HUES64 (cell line): Measurements from ENCODE around the gene EFCC1.
A peak's percentile ranks its signal among the peaks of the same experiment; 100 is the strongest.

Source experiments
- H3K27ac ChIP-seq: 2 replicates; pipeline ENCODE4 v1.7.0; 2013; ENCODE audit warnings: low read depth, low read length, inconsistent platforms
- H3K27me3 ChIP-seq: 2 replicates; pipeline ENCODE4 v1.6.1; 2013; ENCODE audit warnings: mild to moderate bottlenecking, low read length; ENCODE audit not compliant: insufficient read depth
- H3K36me3 ChIP-seq: 2 replicates; pipeline ENCODE4 v1.6.1; 2013; ENCODE audit warnings: mild to moderate bottlenecking, low read length; ENCODE audit not compliant: insufficient read depth
- H3K4me1 ChIP-seq: 2 replicates; pipeline ENCODE4 v1.6.1; 2013; ENCODE audit warnings: mild to moderate bottlenecking, low read length, moderate library complexity; ENCODE audit not compliant: insufficient read depth
- H3K4me3 ChIP-seq: 2 replicates; pipeline ENCODE4 v1.5.1; 2013; ENCODE audit warnings: mild to moderate bottlenecking, low read length, moderate library complexity
- H3K9ac ChIP-seq: 2 replicates; pipeline ENCODE4 v1.6.1; 2013; ENCODE audit warnings: mild to moderate bottlenecking, low read depth, low read length
- H3K9me3 ChIP-seq: 2 replicates; pipeline ENCODE4 v1.6.1; 2013; ENCODE audit warnings: low read depth, low read length; ENCODE audit not compliant: insufficient read depth
- WGBS: fragments of 150-250, 120-280 bp; methylation state at CpG from one replicate; pipeline ENCODE4 v1.1.7; 2013; ENCODE audit warnings: missing lambda C conversion rate; 5-methylcytosine and 5-hydroxymethylcytosine counted together

The EFCC1 gene

GRCh38 chr3:128983293-128984069 lies 17.6 kb upstream of the EFCC1 start:
- 82% methylated on average over 9 of the region's 9 CpGs for WGBS
- no peak overlapping the region for H3K9ac ChIP-seq

GRCh38 chr3:128984596-128984995 lies 16.5 kb upstream of the EFCC1 start:
- 97% methylated on average over 3 of the region's 3 CpGs for whole genome bisulfite sequencing
- Histone ChIP-seq H3K9me3 (no peaks in the 10 kb centered on the region), H3K36me3 (no peaks in the 10 kb centered on the region), H3K4me3 (no peak overlapping the region), H3K4me1 (no peaks in the 10 kb centered on the region), H3K27me3 (no peaks in the 10 kb centered on the region), H3K9ac (no peak overlapping the region), H3K27ac (no peak overlapping the region)

More at GRCh38 chr3:128983293-128984069, 17.6 kb upstream of the EFCC1 start:
- H3K27me3 ChIP-seq, result no peaks in the 10 kb centered on the region
- no peak overlapping the region for H3K27ac ChIP-seq
- H3K4me3 ChIP-seq, result no peak overlapping the region
- no peaks in the 10 kb centered on the region for H3K4me1 ChIP-seq
- no peaks in the 10 kb centered on the region for H3K36me3 ChIP-seq
- H3K9me3 ChIP-seq, result no peaks in the 10 kb centered on the region

GRCh38 chr3:128987302-128988100 lies 13.6 kb upstream of the EFCC1 start:
- no peak overlapping the region for H3K9ac ChIP-seq
- H3K36me3 ChIP-seq, result no peaks in the 10 kb centered on the region
- peaks cover 1% of the 10 kb centered on the region for H3K27me3 ChIP-seq
- no peaks in the 10 kb centered on the region for H3K4me1 ChIP-seq
- H3K9me3 ChIP-seq, result no peaks in the 10 kb centered on the region
- 91% methylated on average over 14 of the region's 15 CpGs for WGBS
- no peak overlapping the region for H3K4me3 ChIP-seq
- no peak overlapping the region for H3K27ac ChIP-seq

GRCh38 chr3:128988286-128988685 lies 12.8 kb upstream of the EFCC1 start:
- WGBS, result 95% methylated on average over 8 of the region's 8 CpGs
- H3K4me3 ChIP-seq, result no peak overlapping the region

GRCh38 chr3:128991355-128991895 lies 9.7 kb upstream of the EFCC1 start:
- H3K27ac ChIP-seq, result no peak overlapping the region
- H3K36me3 ChIP-seq, result no peaks in the 10 kb centered on the region
- H3K27me3 ChIP-seq, result peaks cover 34% of the 10 kb centered on the region
- H3K4me3 ChIP-seq, result no peak overlapping the region
- no peak overlapping the region for H3K9ac ChIP-seq
- no peaks in the 10 kb centered on the region for H3K9me3 ChIP-seq
- WGBS, result 95% methylated on average over 18 of the region's 18 CpGs
- H3K4me1 ChIP-seq, result 0 out of 2 replicates have a peak, but pooled peaks cover 7% of the 10 kb centered on the region

More at GRCh38 chr3:128988286-128988685, 12.8 kb upstream of the EFCC1 start:
- Histone ChIP-seq H3K4me1 (0 out of 2 replicates have a peak, but pooled peaks cover under 1% of the 10 kb centered on the region), H3K27me3 (peaks cover 9% of the 10 kb centered on the region), H3K9ac (no peak overlapping the region), H3K36me3 (no peaks in the 10 kb centered on the region), H3K27ac (no peak overlapping the region), H3K9me3 (no peaks in the 10 kb centered on the region)

- Histone ChIP-seq H3K27me3 (peaks cover 37% of the 10 kb centered on the region), H3K27ac (no peak overlapping the region), H3K9me3 (no peaks in the 10 kb centered on the region), H3K4me3 (peak overlapping the region; percentile 55), H3K36me3 (no peaks in the 10 kb centered on the region), H3K4me1 (peaks cover 8% of the 10 kb centered on the region; the same call in 1 of the 2 replicates), H3K9ac (peak overlapping the region; percentile 43; the same call in 1 of the 2 replicates)
- WGBS, result 37% methylated on average over 19 of the region's 20 CpGs
These were observed 8.1 kb upstream of the EFCC1 start for GRCh38 chr3:128992926-128993460.

- Histone ChIP-seq H3K27me3 (peaks cover 39% of the 10 kb centered on the region), H3K9me3 (no peaks in the 10 kb centered on the region), H3K36me3 (no peaks in the 10 kb centered on the region), H3K4me3 (peak within 1 kb of the TSS; percentile 55), H3K9ac (peak within 1 kb of the TSS; percentile 43), H3K27ac (no peak within 1 kb of the TSS), H3K4me1 (peaks cover 14% of the 10 kb centered on the region; the same call in 1 of the 2 replicates)
- WGBS, result 2% methylated on average over 57 of the region's 57 CpGs
These were observed 7.5 kb upstream of the EFCC1 start, which contains the start of gene CFAP92 for GRCh38 chr3:128993461-128994172. Gene CFAP92 (minus strand): TSS chr3:128994076. CDS start chr3:128993304, 772 bp downstream.

GRCh38 chr3:128994173-128994512 lies 7.0 kb upstream of the EFCC1 start:
- no peaks in the 10 kb centered on the region for H3K36me3 ChIP-seq
- H3K27ac ChIP-seq, result no peak overlapping the region
- WGBS, result 9% methylated on average over 11 of the region's 13 CpGs
- no peaks in the 10 kb centered on the region for H3K9me3 ChIP-seq
- peaks cover 20% of the 10 kb centered on the region; the same call in 1 of the 2 replicates for H3K4me1 ChIP-seq
- no peak overlapping the region for H3K9ac ChIP-seq
- peak overlapping the region; percentile 55 for H3K4me3 ChIP-seq
- H3K27me3 ChIP-seq, result peaks cover 39% of the 10 kb centered on the region

- Histone ChIP-seq H3K4me1 (peaks cover 21% of the 10 kb centered on the region; the same call in 1 of the 2 replicates), H3K36me3 (no peaks in the 10 kb centered on the region), H3K27ac (no peak overlapping the region), H3K27me3 (peaks cover 43% of the 10 kb centered on the region), H3K9me3 (no peaks in the 10 kb centered on the region), H3K4me3 (peak overlapping the region; percentile 55; the same call in 1 of the 2 replicates), H3K9ac (no peak overlapping the region)
- 88% methylated on average over 19 of the region's 19 CpGs for WGBS
These were observed 6.2 kb upstream of the EFCC1 start for GRCh38 chr3:128994581-128995546.
